ENCODE measurements around the gene TMC6.

The TMC6 gene

GRCh38 chr17:78121801-78122215, 6.7 kb downstream of the TMC6 start:
- WGBS, 2 donors (ENCODE audit: extremely low coverage in 2 of 2, insufficient read length in 2 of 2, insufficient replicate concordance in 1 of 2), result no CpG with 5 or more reads among the region's 11 CpGs
- no peak overlapping the region for H2BK15ac ChIP-seq (ENCODE audit: low read length)
- no peak for DNase-seq (ENCODE audit: low spot score)
- H2AFZ ChIP-seq (ENCODE audit: low read length), result no peak overlapping the region
- H3K14ac ChIP-seq (ENCODE audit: low read length), result no peak overlapping the region
- H2BK120ac ChIP-seq (ENCODE audit: low read depth, low read length), result no peak overlapping the region
- no peak overlapping the region for H3K4me2 ChIP-seq (ENCODE audit: insufficient read depth, low read length, poor library complexity, severe bottlenecking)
- no peak overlapping the region for H2BK12ac ChIP-seq (ENCODE audit: low read length)
- H3K23ac ChIP-seq (ENCODE audit: low read depth, low read length, poor library complexity), result no peak overlapping the region
- no peak overlapping the region for H3K4ac ChIP-seq (ENCODE audit: low read length)
- H3K9me3 ChIP-seq (replicated peaks in 1 of 2; ENCODE audit: control insufficient read depth in 2 of 2, insufficient read depth in 1 of 2, low read depth in 1 of 2, low read length in 2 of 2), result no peaks in the 10 kb centered on the region
- no peak overlapping the region for H3K27ac ChIP-seq (replicated peaks; ENCODE audit: low read length)
- no peak overlapping the region for H3K18ac ChIP-seq (ENCODE audit: low read length)
- no peak overlapping the region for H4K91ac ChIP-seq (ENCODE audit: low read depth, low read length, poor library complexity)
- peaks cover 7% of the 10 kb centered on the region for H3K79me1 ChIP-seq (ENCODE audit: low read depth, low read length)
- peaks cover 0 to 6% of the 10 kb centered on the region in 2 donors for H3K36me3 ChIP-seq (replicated peaks in 1 of 2; ENCODE audit: control insufficient read depth in 2 of 2, insufficient read depth in 2 of 2, low read length in 2 of 2)
- H3K27me3 ChIP-seq (ENCODE audit: control insufficient read depth in 3 of 3, insufficient read depth in 3 of 3, low read depth in 1 of 3, low read length in 3 of 3), result no peaks in the 10 kb centered on the region
- no peak overlapping the region for H4K8ac ChIP-seq (ENCODE audit: low read depth, low read length)
- H2BK5ac ChIP-seq (ENCODE audit: low read length), result no peak overlapping the region
- no peak overlapping the region for H3K4me3 ChIP-seq (ENCODE audit: low read length in 2 of 2)
- H2AK5ac ChIP-seq (ENCODE audit: low read depth, low read length), result no peak overlapping the region
- peak overlapping the region; percentile 60 for H3K9ac ChIP-seq (ENCODE audit: low read depth, low read length, poor library complexity)
- peaks cover 1 to 2% of the 10 kb centered on the region in 2 donors for H3K4me1 ChIP-seq (ENCODE audit: control insufficient read depth in 2 of 2, insufficient read depth in 1 of 2, low read depth in 1 of 2, low read length in 2 of 2)

DNA sequence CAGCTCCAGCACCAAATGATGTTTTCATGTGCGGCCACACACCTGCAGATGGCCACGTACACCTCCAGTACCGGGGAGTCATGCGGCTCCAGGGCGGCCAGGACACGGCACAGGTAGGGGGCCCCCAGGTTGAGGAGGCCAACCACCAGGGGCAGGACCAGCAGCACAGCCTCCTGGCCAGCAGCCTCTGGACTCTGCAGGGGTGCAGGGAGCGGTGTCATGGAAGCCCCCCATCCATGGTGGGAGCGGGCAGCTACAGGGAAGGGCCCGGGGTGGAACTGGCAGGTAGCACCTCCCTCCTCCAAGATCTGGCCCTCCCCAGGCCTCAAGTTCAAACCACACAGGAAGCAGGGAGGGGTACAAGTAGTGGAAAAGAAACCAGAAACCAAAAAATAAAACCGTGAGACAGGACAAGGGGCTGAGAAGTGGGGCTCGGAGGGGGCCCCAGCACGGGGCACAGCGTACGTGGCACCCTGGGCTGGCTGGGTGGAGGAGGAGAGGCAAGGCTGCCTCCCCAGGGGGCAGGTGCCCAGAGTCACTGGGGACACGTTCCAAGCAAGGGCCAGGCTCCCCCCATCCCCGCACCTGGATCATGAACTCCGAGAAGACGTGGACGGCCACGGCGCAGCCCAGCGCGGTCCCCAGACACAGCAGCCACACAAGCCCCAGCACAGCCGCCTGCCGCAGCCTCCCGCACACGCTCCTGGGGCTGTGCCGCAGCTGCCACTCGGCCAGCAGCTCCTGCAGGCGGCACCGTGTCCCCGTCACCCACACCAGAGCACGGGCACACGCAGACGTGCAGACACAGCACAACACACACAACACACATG, 7.4 kb downstream of the TMC6 start:
- H3K4me1 ChIP-seq (ENCODE audit: control insufficient read depth in 2 of 2, insufficient read depth in 1 of 2, low read depth in 1 of 2, low read length in 2 of 2), result no peaks in the 10 kb centered on the region
- no peak overlapping the region for H3K4ac ChIP-seq (ENCODE audit: low read length)
- H3K4me2 ChIP-seq (ENCODE audit: insufficient read depth, low read length, poor library complexity, severe bottlenecking), result no peak overlapping the region
- H2AK5ac ChIP-seq (ENCODE audit: low read depth, low read length), result no peak overlapping the region
- H4K91ac ChIP-seq (ENCODE audit: low read depth, low read length, poor library complexity), result no peak overlapping the region
- H3K4me3 ChIP-seq (ENCODE audit: low read length in 2 of 2), result no peak overlapping the region
- H3K9me3 ChIP-seq (replicated peaks in 1 of 2; ENCODE audit: control insufficient read depth in 2 of 2, insufficient read depth in 1 of 2, low read depth in 1 of 2, low read length in 2 of 2), result no peaks in the 10 kb centered on the region
- H2BK12ac ChIP-seq (ENCODE audit: low read length), result no peak overlapping the region
- H3K23ac ChIP-seq (ENCODE audit: low read depth, low read length, poor library complexity), result no peak overlapping the region
- H3K27ac ChIP-seq (replicated peaks; ENCODE audit: low read length), result no peak overlapping the region
- no peak overlapping the region for H3K14ac ChIP-seq (ENCODE audit: low read length)
- no peak overlapping the region for H2BK15ac ChIP-seq (ENCODE audit: low read length)
- H2BK5ac ChIP-seq (ENCODE audit: low read length), result no peak overlapping the region
- no peak for DNase-seq (ENCODE audit: low spot score)
- H3K27me3 ChIP-seq (ENCODE audit: control insufficient read depth in 3 of 3, insufficient read depth in 3 of 3, low read depth in 1 of 3, low read length in 3 of 3), result no peaks in the 10 kb centered on the region
- no CpG with 5 or more reads among the region's 35 CpGs for WGBS, 2 donors (ENCODE audit: extremely low coverage in 2 of 2, insufficient read length in 2 of 2, insufficient replicate concordance in 1 of 2)
- H3K36me3 ChIP-seq (replicated peaks in 1 of 2; ENCODE audit: control insufficient read depth in 2 of 2, insufficient read depth in 2 of 2, low read length in 2 of 2), result peaks cover 0 to 6% of the 10 kb centered on the region in 2 donors
- peaks cover 5% of the 10 kb centered on the region for H3K79me1 ChIP-seq (ENCODE audit: low read depth, low read length)
- H3K18ac ChIP-seq (ENCODE audit: low read length), result no peak overlapping the region
- H2BK120ac ChIP-seq (ENCODE audit: low read depth, low read length), result no peak overlapping the region
- H2AFZ ChIP-seq (ENCODE audit: low read length), result no peak overlapping the region
- no peak overlapping the region for H4K8ac ChIP-seq (ENCODE audit: low read depth, low read length)
- H3K9ac ChIP-seq (ENCODE audit: low read depth, low read length, poor library complexity), result peak overlapping the region; percentile 60

- Histone ChIP-seq H3K27me3 (ENCODE audit: control insufficient read depth in 3 of 3, insufficient read depth in 3 of 3, low read depth in 1 of 3, low read length in 3 of 3) (no peaks in the 10 kb centered on the region), H3K27ac (replicated peaks; ENCODE audit: low read length) (no peak overlapping the region), H2AK5ac (ENCODE audit: low read depth, low read length) (no peak overlapping the region), H3K4me1 (ENCODE audit: control insufficient read depth in 2 of 2, insufficient read depth in 1 of 2, low read depth in 1 of 2, low read length in 2 of 2) (no peaks in the 10 kb centered on the region), H3K14ac (ENCODE audit: low read length) (no peak overlapping the region), H2BK12ac (ENCODE audit: low read length) (no peak overlapping the region), H2BK120ac (ENCODE audit: low read depth, low read length) (no peak overlapping the region), H4K91ac (ENCODE audit: low read depth, low read length, poor library complexity) (no peak overlapping the region), H3K36me3 (replicated peaks in 1 of 2; ENCODE audit: control insufficient read depth in 2 of 2, insufficient read depth in 2 of 2, low read length in 2 of 2) (peaks cover 0 to 6% of the 10 kb centered on the region in 2 donors), H2AFZ (ENCODE audit: low read length) (no peak overlapping the region), H3K9ac (ENCODE audit: low read depth, low read length, poor library complexity) (no peak overlapping the region), H3K4me2 (ENCODE audit: insufficient read depth, low read length, poor library complexity, severe bottlenecking) (no peak overlapping the region), H3K18ac (ENCODE audit: low read length) (no peak overlapping the region), H3K9me3 (replicated peaks in 1 of 2; ENCODE audit: control insufficient read depth in 2 of 2, insufficient read depth in 1 of 2, low read depth in 1 of 2, low read length in 2 of 2) (no peaks in the 10 kb centered on the region), H3K23ac (ENCODE audit: low read depth, low read length, poor library complexity) (no peak overlapping the region), H2BK5ac (ENCODE audit: low read length) (no peak overlapping the region), H3K4ac (ENCODE audit: low read length) (no peak overlapping the region), H4K8ac (ENCODE audit: low read depth, low read length) (no peak overlapping the region), H2BK15ac (ENCODE audit: low read length) (no peak overlapping the region), H3K4me3 (ENCODE audit: low read length in 2 of 2) (peak overlapping the region in 1 of 2 donors; percentile 28), H3K79me1 (ENCODE audit: low read depth, low read length) (peaks cover 4% of the 10 kb centered on the region)
- DNase-seq (ENCODE audit: low spot score), result no peak
- WGBS, 2 donors (ENCODE audit: extremely low coverage in 2 of 2, insufficient read length in 2 of 2, insufficient replicate concordance in 1 of 2), result no CpG with 5 or more reads among the region's 13 CpGs
Measured at GRCh38 chr17:78120537-78120936, 8.0 kb downstream of the TMC6 start.

DNA sequence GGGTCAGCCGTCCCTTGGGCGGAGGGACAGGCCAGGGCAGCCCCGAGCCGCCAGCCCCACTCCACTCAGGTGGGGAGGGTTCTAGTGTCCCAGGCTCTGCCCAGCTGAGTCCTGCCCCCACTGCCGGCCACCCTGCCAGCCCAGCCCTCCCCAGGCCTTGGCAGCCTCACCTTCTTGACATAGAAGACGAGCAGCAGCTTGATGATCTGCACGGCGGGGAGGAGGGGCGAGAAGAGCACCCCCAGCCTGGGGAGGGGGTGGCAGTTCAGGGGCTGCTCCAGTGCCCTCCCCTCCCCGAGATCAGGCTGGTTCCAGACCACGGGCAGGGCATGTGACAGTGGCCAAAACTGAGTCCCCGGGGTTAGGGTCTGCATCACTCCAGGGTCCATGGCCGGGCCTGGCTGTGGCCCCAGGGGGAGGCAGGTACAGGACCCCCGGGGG, 9.7 kb downstream of the TMC6 start:
- H2AK5ac ChIP-seq (ENCODE audit: low read depth, low read length), result peak overlapping the region; percentile 70
- peak overlapping the region; percentile 28 for H3K18ac ChIP-seq (ENCODE audit: low read length)
- H2BK5ac ChIP-seq (ENCODE audit: low read length), result no peak overlapping the region
- H4K91ac ChIP-seq (ENCODE audit: low read depth, low read length, poor library complexity), result no peak overlapping the region
- H2BK120ac ChIP-seq (ENCODE audit: low read depth, low read length), result no peak overlapping the region
- no peaks in the 10 kb centered on the region for H3K4me1 ChIP-seq (ENCODE audit: control insufficient read depth in 2 of 2, insufficient read depth in 1 of 2, low read depth in 1 of 2, low read length in 2 of 2)
- peaks cover 0 to 2% of the 10 kb centered on the region in 2 donors for H3K36me3 ChIP-seq (replicated peaks in 1 of 2; ENCODE audit: control insufficient read depth in 2 of 2, insufficient read depth in 2 of 2, low read length in 2 of 2)
- no peak overlapping the region for H3K23ac ChIP-seq (ENCODE audit: low read depth, low read length, poor library complexity)
- no peaks in the 10 kb centered on the region for H3K27me3 ChIP-seq (ENCODE audit: control insufficient read depth in 3 of 3, insufficient read depth in 3 of 3, low read depth in 1 of 3, low read length in 3 of 3)
- H3K4me2 ChIP-seq (ENCODE audit: insufficient read depth, low read length, poor library complexity, severe bottlenecking), result no peak overlapping the region
- H3K4ac ChIP-seq (ENCODE audit: low read length), result no peak overlapping the region
- H3K9ac ChIP-seq (ENCODE audit: low read depth, low read length, poor library complexity), result peak overlapping the region; percentile 44
- no peak overlapping the region for H2AFZ ChIP-seq (ENCODE audit: low read length)
- no CpG with 5 or more reads among the region's 14 CpGs for WGBS, 2 donors (ENCODE audit: extremely low coverage in 2 of 2, insufficient read length in 2 of 2, insufficient replicate concordance in 1 of 2)
- H3K79me1 ChIP-seq (ENCODE audit: low read depth, low read length), result peaks cover 2% of the 10 kb centered on the region
- no peak overlapping the region for H2BK15ac ChIP-seq (ENCODE audit: low read length)
- H3K14ac ChIP-seq (ENCODE audit: low read length), result peak overlapping the region; percentile 82
- DNase-seq (ENCODE audit: low spot score), result no peak
- no peak overlapping the region for H3K4me3 ChIP-seq (ENCODE audit: low read length in 2 of 2)
- no peak overlapping the region for H2BK12ac ChIP-seq (ENCODE audit: low read length)
- no peak overlapping the region for H4K8ac ChIP-seq (ENCODE audit: low read depth, low read length)
- H3K27ac ChIP-seq (replicated peaks; ENCODE audit: low read length), result no peak overlapping the region
- no peaks in the 10 kb centered on the region for H3K9me3 ChIP-seq (replicated peaks in 1 of 2; ENCODE audit: control insufficient read depth in 2 of 2, insufficient read depth in 1 of 2, low read depth in 1 of 2, low read length in 2 of 2)
